Upper lobe of left lung (tissue), 6 donors: ENCODE data around the gene PTCH2. TPM values are rescaled to one million over a fixed set of nuclear protein-coding genes. Genes with fewer than 3 reads are reported as not detected.
"Not testable (repeated sequence)": the region's sequence is repeated elsewhere in the genome, so short reads cannot be mapped to it uniquely, and the experiment has no call there.

Source experiments
- ATAC-seq, 2 donors: fragments of 200-7000 bp; cut with Tn5 transposase; one replicate each; pipeline ENCODE4 v1.9.1; 2022; ENCODE audit warnings: mild to moderate bottlenecking in 2 of 2, moderate library complexity in 2 of 2; ENCODE audit not compliant: low FRiP score in 2 of 2
- DNase-seq, 2 donors: peaks; one replicate each; pipeline ENCODE4 v3.0.0-alpha.2; 2019 to 2020
- H3K27ac ChIP-seq, 4 donors: fragments of 200-600 bp; sonication (generic); one replicate each; pipeline ENCODE4 v1.5.1; 2016 to 2019
- H3K27me3 ChIP-seq, 4 donors: fragments of 200-600 bp; sonication (generic); one replicate each; pipeline ENCODE4 v1.5.1; 2017 to 2019
- H3K36me3 ChIP-seq, 4 donors: fragments of 200-600 bp; sonication (generic); one replicate each; pipeline ENCODE4 v1.5.1; 2016 to 2019
- H3K4me1 ChIP-seq, 4 donors: fragments of 200-600 bp; sonication (generic); one replicate each; pipeline ENCODE4 v1.5.1; 2018 to 2019
- H3K4me3 ChIP-seq, 4 donors: fragments of 200-600 bp; sonication (generic); one replicate each; pipeline ENCODE4 v1.5.1; 2017 to 2019; ENCODE audit warnings: mild to moderate bottlenecking in 2 of 4, moderate library complexity in 1 of 4
- H3K9me3 ChIP-seq, 4 donors: fragments of 200-600 bp; sonication (generic); one replicate each; pipeline ENCODE4 v1.5.1; 2018 to 2019
- CTCF ChIP-seq, 6 experiments: fragments of 450-650 bp in 4 of 6; fragments of 200-600 bp in 2 of 6; sonication (generic) in 2 of 6; IDR thresholded peaks; one replicate each; pipeline ENCODE4 v1.5.1; 2016 to 2019; ENCODE audit warnings: antibody characterized with exemption in 6 of 6
- EP300 ChIP-seq, 4 donors: sonication (generic); formaldehyde crosslinking; IDR thresholded peaks; one replicate each; pipeline ENCODE4 v1.5.1; 2017; ENCODE audit warnings: antibody characterized with exemption in 4 of 4, control low read depth in 2 of 4
- POLR2A ChIP-seq, 4 donors: fragments of 450-650 bp; IDR thresholded peaks; one replicate each; pipeline ENCODE4 v1.5.1; 2016 to 2017; ENCODE audit warnings: antibody characterized with exemption in 4 of 4, mild to moderate bottlenecking in 2 of 4
- POLR2AphosphoS5 ChIP-seq, 2 donors: sonication (generic); formaldehyde crosslinking; IDR thresholded peaks; one replicate each; pipeline ENCODE4 v1.5.1; 2017; ENCODE audit warnings: antibody characterized with exemption in 2 of 2
- WGBS, 2 donors: methylation state at CpG; one replicate each; pipeline ENCODE4 v1.1.5; 2017 to 2018; 5-methylcytosine and 5-hydroxymethylcytosine counted together
- total RNA-seq, 6 donors: library from RNA; depleted of rRNA in 4 of 6; stranded (reverse); fragments of >200 nt in 4 of 6; gene quantifications; one replicate each; pipeline versions ENCODE4 v1.1.0 to v1.2.1, GENCODE V29; 2016 to 2021
- donor health status: DM: no; HTN: no; CAD: no; lungs with moderate emphysema.
- donor health status: DM: no; HTN: yes; CAD: no; lungs with severe emphysema.

The PTCH2 gene
- total RNA-seq, 6 donors from 2014 or later: 0.30 to 1.4 (median 0.82) TPM

GRCh38 chr1:44828003-44828651, 14.9 kb downstream of the PTCH2 start:
- no peaks in the 10 kb centered on the region for H3K9me3 ChIP-seq
- TF ChIP-seq POLR2AphosphoS5 (IDR thresholded peaks at IDR 0.05) (no peak), CTCF (IDR thresholded peaks at IDR 0.05) (no peak), POLR2A (IDR thresholded peaks at IDR 0.05) (no peak), EP300 (IDR thresholded peaks at IDR 0.05) (no peak)
- DNase-seq (peak in 1 of 2 donors; percentile 68), ATAC-seq (no peak)
- H3K4me1 ChIP-seq: peaks cover 6 to 33% (median 15%) of the 10 kb centered on the region in 4 donors
- WGBS, 2 donors: 95 to 96% methylated on average over 18 to 21 of the region's 21 CpGs
- H3K36me3 ChIP-seq: no peaks in the 10 kb centered on the region
- H3K4me3 ChIP-seq: no peak overlapping the region
- no peak overlapping the region for H3K27ac ChIP-seq
- H3K27me3 ChIP-seq: no peaks in the 10 kb centered on the region

- Histone ChIP-seq H3K4me1 (peaks cover 6 to 33% (median 15%) of the 10 kb centered on the region in 4 donors), H3K27me3 (no peaks in the 10 kb centered on the region), H3K36me3 (no peaks in the 10 kb centered on the region), H3K27ac (peak overlapping the region in 2 of 4 donors; percentile 44 to 56), H3K4me3 (no peak overlapping the region), H3K9me3 (no peaks in the 10 kb centered on the region)
- DNase-seq (no peak), ATAC-seq (no peak)
- 93 to 95% methylated on average over 11 to 21 of the region's 28 CpGs for WGBS, 2 donors
- TF ChIP-seq POLR2A (IDR thresholded peaks at IDR 0.05) (no peak), EP300 (IDR thresholded peaks at IDR 0.05) (no peak), CTCF (IDR thresholded peaks at IDR 0.05) (no peak), POLR2AphosphoS5 (IDR thresholded peaks at IDR 0.05) (no peak)
These were observed 15.7 kb downstream of the PTCH2 start for GRCh38 chr1:44827197-44828002.

GRCh38 chr1:44826375-44827196, 16.5 kb downstream of the PTCH2 start:
- peaks cover 5 to 26% (median 13%) of the 10 kb centered on the region in 4 donors for H3K4me1 ChIP-seq
- H3K27me3 ChIP-seq: no peaks in the 10 kb centered on the region
- no peaks in the 10 kb centered on the region for H3K9me3 ChIP-seq
- WGBS, 2 donors: 38 to 50% methylated on average over 12 to 24 of the region's 24 CpGs
- TF ChIP-seq POLR2A (IDR thresholded peaks at IDR 0.05): peak in 1 of 4 donors; percentile 37
- peak in 1 of 2 donors; percentile 18 for TF ChIP-seq POLR2AphosphoS5 (IDR thresholded peaks at IDR 0.05)
- no peak for TF ChIP-seq EP300 (IDR thresholded peaks at IDR 0.05)
- peak overlapping the region; percentile 11 to 56 (median 37) for H3K27ac ChIP-seq
- peak; percentile 65 to 84 for DNase-seq
- H3K36me3 ChIP-seq: no peaks in the 10 kb centered on the region
- no peak overlapping the region for H3K4me3 ChIP-seq
- ATAC-seq: peak; percentile 70 to 79

GRCh38 chr1:44824392-44824791, 18.7 kb downstream of the PTCH2 start:
- 88 to 97% methylated on average over 6 of the region's 6 CpGs for whole genome bisulfite sequencing, 2 donors
- not testable (repeated sequence) for DNase-seq
- H3K4me1 ChIP-seq: peaks cover 6 to 24% (median 16%) of the 10 kb centered on the region in 4 donors

GRCh38 chr1:44822981-44823451, 20.0 kb downstream of the PTCH2 start:
- no peaks in the 10 kb centered on the region for H3K27me3 ChIP-seq
- WGBS, 2 donors: 86% methylated on average over 15 of the region's 15 CpGs; no CpG with 5 or more reads in 1 of the 2 donors
- TF ChIP-seq POLR2A (IDR thresholded peaks at IDR 0.05): no peak
- TF ChIP-seq CTCF (IDR thresholded peaks at IDR 0.05): no peak
- no peak for TF ChIP-seq EP300 (IDR thresholded peaks at IDR 0.05)
- H3K27ac ChIP-seq: no peak overlapping the region
- H3K36me3 ChIP-seq: no peaks in the 10 kb centered on the region
- H3K4me3 ChIP-seq: no peak overlapping the region
- no peaks in the 10 kb centered on the region for H3K9me3 ChIP-seq
- peak in 1 of 2 donors; percentile 83 for DNase-seq
- ATAC-seq: no peak
- peaks cover 16 to 35% (median 26%) of the 10 kb centered on the region in 4 donors for H3K4me1 ChIP-seq

More at GRCh38 chr1:44824392-44824791, 18.7 kb downstream of the PTCH2 start:
- not testable (repeated sequence) for H3K27ac ChIP-seq, H3K27me3 ChIP-seq, H3K9me3 ChIP-seq, H3K36me3 ChIP-seq, ATAC-seq, H3K4me3 ChIP-seq
